Activated T-cell treated with anti-CD3 and anti-CD28 coated beads for 1 hour (primary cell): ENCODE results near the gene RFPL2.
"Not testable (repeated sequence)": the region's sequence is repeated elsewhere in the genome, so short reads cannot be mapped to it uniquely, and the experiment has no call there.

Experiments
- DNase-seq: peaks from one replicate; pipeline ENCODE4 v3.0.0-alpha.2; 2020; ENCODE audit warnings: low read depth

Gene RFPL2

GRCh38 chr22:32205974-32206773 is 1.3 kb upstream of the RFPL2 start:
- no peak for DNase-seq

- no peak for DNase-seq
These were observed 625 bp downstream of the RFPL2 start for GRCh38 chr22:32204040-32204855.

GRCh38 chr22:32203181-32204039 is 1.5 kb downstream of the RFPL2 start:
- no peak for DNase-seq

- no peak for DNase-seq
These were observed 2.2 kb downstream of the RFPL2 start for GRCh38 chr22:32202539-32203180.

- DNase-seq = no peak
These were observed 2.7 kb downstream of the RFPL2 start for GRCh38 chr22:32202161-32202538.

- DNase-seq = no peak
These were observed 4.1 kb downstream of the RFPL2 start for GRCh38 chr22:32200752-32201151.

GRCh38 chr22:32199961-32200360 is 4.9 kb downstream of the RFPL2 start:
- DNase-seq = no peak

- DNase-seq = no peak
These were observed 5.5 kb downstream of the RFPL2 start for GRCh38 chr22:32199341-32199740.

- DNase-seq = not testable (repeated sequence)
These were observed 7.2 kb downstream of the RFPL2 start for GRCh38 chr22:32197553-32198226.

- DNase-seq = not testable (repeated sequence)
These were observed 9.0 kb downstream of the RFPL2 start for GRCh38 chr22:32195900-32196299.

- not testable (repeated sequence) for DNase-seq
These were observed 11.5 kb downstream of the RFPL2 start for GRCh38 chr22:32193346-32193745.

- DNase-seq = not testable (repeated sequence)
These were observed 13.9 kb downstream of the RFPL2 start for GRCh38 chr22:32191021-32191420.

- DNase-seq = no peak
These were observed 19.1 kb downstream of the RFPL2 start for GRCh38 chr22:32185821-32186220.

GRCh38 chr22:32183625-32184024 is 21.2 kb downstream of the RFPL2 start:
- DNase-seq = no peak

GRCh38 chr22:32181043-32181442 is 23.8 kb downstream of the RFPL2 start:
- no peak for DNase-seq

- DNase-seq = no peak
These were observed 27.6 kb downstream of the RFPL2 start for GRCh38 chr22:32177221-32177765.

- no peak for DNase-seq
These were observed 28.9 kb downstream of the RFPL2 start for GRCh38 chr22:32175683-32176644.

GRCh38 chr22:32175115-32175514 is 29.8 kb downstream of the RFPL2 start:
- no peak for DNase-seq

GRCh38 chr22:32165681-32166080 is 39.2 kb downstream of the RFPL2 start:
- DNase-seq = no peak
